HG03095 (cell line): Measurements from ENCODE around the gene HDAC9.

ENCODE experiments used
- ATAC-seq: cut with Tn5 transposase; IDR thresholded peaks from one replicate; pipeline ENCODE4 v1.9.1; 2021; ENCODE audit warnings: moderate library complexity; ENCODE audit not compliant: unreplicated experiment

The HDAC9 gene

DNA sequence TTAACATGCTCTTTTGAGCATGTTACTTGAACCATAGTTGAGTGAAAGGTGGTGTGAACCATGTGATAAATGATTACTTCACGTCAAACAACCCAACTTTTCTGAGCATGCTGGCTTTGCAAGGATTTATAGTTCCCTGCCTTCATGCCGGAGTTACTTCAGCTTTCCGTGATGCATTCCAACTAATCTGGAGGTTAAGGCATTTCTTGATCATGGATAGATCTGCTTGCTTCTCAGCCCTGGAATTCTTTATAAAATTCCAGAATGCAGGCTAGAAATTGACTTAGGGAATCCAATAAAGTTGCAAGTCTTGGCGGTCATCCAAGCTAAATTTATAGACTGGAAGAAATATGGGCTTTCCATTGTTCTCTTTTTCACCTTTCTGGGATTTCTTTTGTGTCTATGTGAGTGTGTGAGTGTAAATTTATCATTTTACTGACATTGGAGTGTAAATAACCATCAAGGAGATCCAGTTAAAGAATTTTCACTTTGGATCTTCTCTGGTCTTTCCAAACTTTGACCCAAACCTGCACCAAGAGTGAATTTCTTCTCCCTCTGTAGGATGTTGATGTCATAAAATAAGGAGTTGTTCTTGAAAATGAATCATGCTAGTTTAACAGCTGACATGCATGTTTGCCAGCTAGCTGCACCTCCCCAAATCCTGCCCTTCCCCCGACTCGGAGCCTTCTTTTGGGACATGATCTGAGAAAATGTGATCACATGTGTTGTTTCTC lies 332.9 kb downstream of the HDAC9 start:
- no peak for ATAC-seq

DNA sequence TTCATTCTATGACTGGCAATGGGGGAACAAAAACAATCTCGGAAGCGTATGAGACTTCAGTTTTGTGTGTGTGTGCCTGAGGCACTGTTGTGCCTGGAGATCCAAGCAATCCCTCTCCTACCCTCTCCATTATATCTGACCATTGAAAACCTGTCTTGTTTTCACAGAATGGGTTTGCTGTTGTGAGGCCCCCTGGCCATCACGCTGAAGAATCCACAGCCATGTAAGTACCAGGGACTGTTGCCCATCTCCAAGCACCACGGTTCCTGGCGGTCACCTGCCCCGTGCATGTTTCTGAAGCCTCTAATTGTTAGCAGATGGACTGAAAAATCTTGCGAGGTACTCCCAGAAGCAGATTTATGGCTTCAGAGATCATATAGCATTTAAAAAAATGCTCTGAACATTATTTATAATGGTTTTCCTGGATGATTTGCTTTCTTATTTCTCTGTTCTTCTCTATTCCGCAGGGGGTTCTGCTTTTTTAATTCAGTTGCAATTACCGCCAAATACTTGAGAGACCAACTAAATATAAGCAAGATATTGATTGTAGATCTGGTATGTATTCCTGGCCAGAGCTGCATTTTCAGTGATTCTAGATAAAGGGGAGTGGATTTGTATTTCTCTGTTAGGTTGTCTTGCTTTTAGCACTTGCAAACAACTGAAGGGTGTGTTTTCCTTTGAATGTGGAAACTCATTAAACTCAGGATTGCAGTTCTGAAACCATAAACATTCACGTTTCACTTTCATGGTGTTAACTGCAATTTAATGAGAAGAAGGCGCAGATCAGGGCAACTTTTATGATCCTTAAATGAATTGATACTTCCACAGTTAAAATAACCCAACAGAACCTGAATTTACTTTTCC lies 333.7 kb downstream of the HDAC9 start:
- no peak for ATAC-seq

DNA sequence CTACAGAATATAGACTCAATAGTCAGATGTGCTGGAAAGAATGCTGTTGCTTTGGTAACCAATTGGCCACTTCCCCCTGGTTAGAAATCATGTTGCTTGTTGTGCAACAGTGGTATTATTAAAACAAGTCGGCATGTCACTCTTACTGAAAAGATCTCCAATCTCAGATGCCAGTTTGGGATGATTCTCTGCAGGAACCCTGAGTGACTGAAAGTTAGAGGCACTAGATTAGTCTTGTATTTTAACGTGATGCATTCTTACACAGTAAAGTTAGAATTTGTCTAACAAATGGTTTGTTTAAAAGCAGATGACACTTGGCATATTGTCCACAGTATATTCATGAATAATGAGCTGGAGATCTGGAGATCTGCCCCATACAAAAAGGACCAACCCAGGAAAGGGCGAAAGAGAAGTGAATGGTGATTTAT lies 334.3 kb downstream of the HDAC9 start:
- ATAC-seq, result no peak

DNA sequence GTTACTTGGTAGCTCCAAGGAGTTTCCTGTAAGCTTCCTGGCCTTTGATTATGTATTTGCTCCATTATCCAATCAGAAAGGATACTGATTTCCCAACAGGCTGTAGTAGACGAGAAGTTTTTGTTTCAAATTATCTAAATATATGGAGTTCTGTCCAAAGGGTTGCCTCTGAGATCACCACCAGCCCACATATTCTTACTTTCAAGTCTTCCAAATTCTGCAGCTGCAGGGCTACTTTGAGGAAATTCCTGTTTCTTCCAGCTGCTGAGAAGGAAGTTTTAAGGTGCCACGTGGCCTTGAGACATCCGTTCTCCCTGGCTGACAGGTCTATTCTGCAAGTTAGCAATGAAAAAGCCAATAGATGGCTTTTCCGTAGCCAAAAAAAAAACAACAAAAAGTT lies 335.9 kb downstream of the HDAC9 start:
- no peak for ATAC-seq

DNA sequence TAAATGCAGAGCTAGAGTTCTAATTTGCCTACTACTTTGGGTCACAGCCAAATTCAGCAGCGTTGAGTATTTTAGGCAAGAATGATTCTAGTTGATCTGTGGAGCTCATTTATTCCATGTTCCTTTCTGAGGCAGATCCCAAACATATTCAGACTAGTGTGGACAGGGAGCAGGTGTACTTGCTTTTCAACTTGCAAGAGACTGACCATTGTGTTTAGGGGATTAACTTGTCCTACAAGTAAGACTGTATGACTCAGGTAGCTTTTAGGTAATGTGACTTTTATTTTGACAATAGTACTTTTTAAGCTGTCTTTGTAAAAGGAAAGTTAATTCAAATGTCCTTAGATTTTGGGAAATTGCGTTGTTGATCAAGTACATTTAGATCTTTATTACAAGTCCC lies 336.4 kb downstream of the HDAC9 start:
- no peak for ATAC-seq

- no peak for ATAC-seq
Observed at GRCh38 chr7:18834577-18834976, 339.0 kb downstream of the HDAC9 start.

DNA sequence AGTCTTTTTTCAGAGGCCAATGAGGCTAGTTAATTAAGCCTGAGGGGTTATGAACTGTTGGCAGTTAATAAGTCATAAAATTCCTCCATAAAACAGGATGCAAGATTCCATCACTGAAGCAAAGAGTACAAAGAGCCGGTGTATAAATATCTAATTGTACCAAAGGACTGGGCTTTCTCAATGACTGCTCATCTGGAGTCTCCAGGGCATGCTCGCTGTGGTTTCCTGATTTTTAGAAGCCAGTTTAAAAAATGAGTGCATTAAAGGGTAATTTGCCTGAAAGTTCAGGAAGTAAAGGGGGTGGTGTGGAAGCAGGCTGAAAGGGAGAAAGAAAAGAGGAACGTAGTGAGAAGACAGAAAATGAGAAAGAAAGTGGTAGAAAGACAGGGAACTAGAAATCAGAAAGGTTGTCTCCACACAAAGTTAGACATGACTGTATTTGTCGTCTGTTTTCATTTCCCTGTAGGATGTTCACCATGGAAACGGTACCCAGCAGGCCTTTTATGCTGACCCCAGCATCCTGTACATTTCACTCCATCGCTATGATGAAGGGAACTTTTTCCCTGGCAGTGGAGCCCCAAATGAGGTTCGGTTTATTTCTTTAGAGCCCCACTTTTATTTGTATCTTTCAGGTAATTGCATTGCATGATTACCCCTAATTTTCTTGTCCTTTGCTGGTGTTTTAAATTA lies 339.6 kb downstream of the HDAC9 start:
- no peak for ATAC-seq

GRCh38 chr7:18843979-18844378 lies 348.4 kb downstream of the HDAC9 start:
- no peak for ATAC-seq

DNA sequence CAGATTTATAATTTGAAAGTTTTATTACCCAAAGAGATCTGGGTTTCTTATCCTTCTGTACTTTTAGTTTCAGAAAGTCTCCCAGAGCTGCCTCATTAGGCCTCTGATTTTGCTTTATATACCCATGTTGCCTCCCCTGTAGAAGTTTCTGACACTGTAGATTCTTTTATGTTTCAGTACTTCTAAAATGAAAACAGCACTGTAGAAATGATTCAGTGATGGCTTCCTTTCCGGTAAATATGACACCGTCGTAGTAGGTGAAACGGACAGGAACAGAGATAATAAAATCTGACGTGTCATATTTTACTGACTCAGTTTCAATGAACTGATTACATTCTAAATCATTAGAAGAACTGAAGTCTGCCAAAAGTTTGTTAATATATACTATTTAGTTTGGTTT lies 349.2 kb downstream of the HDAC9 start:
- no peak for ATAC-seq

DNA sequence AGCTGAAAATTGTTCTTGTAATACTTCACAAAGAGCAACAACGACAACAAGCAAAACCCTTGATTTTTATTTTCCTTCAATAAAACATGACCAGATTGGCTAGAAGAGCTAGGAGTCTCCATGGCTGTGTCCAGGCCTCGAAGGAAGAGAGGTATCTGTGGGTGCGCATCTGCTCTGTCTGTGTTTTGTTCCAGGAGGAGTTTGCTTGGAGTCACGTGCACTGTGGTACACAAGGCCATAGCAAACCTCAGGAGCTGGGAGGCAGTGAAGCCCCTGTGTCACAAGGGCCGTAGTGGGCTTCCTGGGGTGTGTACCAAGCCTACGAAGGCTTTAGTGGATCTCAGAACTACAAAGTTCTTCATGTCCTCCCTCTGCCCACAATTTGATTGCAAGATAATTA lies 350.2 kb downstream of the HDAC9 start:
- no peak for ATAC-seq

DNA sequence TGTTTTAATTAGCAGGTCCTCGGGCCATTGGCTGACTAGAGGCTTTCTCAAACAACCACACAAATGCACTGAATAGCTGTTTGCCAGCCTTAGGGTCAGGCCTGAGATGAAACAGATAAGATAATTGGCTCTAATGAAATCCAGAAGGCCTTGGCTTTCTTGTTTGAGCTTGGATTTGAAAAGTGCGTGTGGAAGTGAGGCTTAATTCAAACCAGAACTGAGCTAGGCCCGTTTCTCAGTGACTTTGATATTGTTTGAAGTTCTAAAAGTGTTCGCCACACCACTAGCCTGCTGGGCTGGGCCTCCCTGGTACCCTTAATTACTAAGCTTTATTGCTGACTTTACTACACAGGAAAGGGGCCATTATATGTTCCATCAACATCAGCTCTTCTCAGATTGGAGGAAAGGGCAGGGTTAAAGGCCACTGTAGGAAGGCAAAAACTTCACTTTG lies 351.2 kb downstream of the HDAC9 start:
- ATAC-seq, result no peak

DNA sequence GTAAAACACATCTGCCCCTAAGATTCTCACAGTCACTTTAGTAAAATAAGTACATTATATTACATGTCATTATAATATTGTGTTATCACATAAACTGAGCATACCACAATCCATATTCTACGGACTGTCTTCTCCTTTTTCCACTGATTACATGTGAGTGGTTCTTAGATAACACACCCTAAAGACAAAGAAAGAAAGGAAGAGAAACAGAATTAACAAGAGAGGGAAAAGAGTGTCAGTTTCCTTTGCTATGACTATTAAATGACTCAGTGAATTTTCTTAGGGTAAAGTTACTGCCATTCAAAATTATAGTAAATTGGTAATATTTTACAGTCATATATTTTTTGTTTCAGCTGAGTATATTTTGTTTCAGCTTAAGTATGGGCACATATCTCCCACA lies 353.6 kb downstream of the HDAC9 start:
- no peak for ATAC-seq

DNA sequence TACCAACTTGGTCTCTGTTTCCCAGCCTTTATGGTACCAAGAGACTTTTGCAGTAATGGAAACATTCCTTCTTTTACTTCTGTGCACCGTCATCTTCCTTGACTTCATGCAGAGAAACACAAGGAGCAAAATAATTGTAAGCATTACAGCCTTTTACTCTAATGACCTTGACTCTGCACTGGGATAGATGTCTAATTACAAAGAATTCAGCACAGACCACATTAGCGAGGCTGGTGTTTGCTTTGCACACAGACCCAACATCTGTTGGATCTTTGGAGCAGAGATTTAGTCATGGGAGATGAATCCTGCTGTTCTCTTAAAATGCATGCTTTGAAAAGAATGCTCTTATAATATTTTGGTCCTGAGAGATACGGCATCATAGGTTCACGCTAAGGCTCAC lies 360.2 kb downstream of the HDAC9 start:
- no peak for ATAC-seq

- no peak for ATAC-seq
Observed at GRCh38 chr7:18858232-18858631, 362.7 kb downstream of the HDAC9 start.

DNA sequence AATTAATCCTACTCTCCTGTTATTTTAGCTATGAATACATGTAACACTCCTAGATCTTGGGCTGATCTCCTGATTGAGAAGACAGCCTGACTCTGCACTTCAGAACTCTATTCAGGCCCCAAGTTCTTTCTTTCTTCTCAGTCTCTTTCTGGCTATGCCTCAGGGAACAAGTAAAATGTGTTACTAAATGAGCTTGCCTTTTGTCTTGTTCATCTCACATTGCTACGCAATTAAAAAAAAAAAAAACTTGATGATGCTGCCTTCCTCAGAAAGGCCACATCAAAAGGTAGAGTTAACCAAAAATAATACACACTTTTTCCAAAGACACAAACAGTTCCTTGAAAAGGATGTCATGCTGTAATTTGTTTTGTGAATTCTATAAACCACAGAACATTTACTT lies 363.8 kb downstream of the HDAC9 start:
- ATAC-seq, result no peak

DNA sequence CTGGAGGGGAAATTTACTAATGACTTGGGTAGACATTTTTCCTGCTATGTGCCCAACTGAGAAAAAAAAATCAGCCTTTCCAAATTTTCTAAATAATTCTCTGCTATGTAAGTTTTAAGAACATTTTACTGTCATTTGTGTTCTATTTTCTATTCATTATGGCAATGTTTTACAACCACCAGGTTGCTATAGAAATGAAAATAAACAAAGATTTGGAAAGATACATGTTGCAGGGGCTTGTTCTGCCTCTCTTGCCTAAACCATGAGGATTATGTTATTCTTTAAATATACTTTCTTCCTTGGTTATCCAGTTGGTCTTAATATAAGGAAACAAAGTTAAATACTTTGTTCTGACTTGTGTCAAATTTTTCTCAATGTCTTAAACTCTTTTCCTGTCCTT lies 364.7 kb downstream of the HDAC9 start:
- no peak for ATAC-seq

DNA sequence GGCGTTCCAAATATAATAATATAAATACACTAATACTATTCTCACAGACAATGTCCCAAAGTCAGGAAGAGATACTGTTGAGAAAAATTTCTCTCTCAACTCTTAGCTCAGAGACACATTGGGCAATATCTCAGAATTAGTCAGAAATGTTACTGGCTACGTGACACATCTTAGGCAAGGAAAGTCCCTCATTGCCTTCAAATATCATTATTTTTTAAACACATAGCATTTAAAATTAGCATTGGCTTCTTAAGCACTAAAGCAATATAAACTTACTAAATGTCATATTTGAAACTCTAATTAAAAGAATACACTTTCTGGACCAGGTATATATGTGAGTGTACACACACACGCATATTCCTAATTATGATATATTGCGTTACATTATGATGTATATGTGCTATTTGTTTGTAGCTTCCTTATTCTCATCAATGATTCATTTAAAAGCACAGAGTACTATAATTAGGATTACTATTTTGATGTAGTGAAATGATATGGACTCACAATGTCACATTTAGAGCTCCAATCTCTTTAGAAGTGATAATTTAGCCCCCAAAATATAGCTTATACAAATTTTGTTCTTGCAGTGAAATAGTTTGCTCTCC lies 366.1 kb downstream of the HDAC9 start:
- ATAC-seq, result peak; percentile 80

DNA sequence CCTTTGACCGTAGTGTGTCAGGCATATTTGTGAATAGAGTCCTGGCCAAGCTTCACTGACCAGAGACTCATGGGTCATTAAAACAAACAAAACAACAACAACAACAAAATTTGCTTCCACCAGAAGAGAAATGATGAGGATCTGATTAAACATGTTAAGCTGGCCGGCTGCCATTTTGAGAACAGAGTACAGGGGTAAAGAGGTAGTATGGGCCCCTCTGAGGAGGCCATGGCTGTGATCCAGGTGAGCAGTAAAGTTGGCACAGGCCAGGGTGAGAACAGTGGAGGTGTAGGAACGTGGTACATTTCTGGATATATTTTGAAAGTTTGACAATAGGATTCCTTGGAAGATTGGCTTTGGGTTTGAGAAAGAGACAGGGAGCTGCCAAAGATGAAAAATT lies 369.4 kb downstream of the HDAC9 start:
- no peak for ATAC-seq

DNA sequence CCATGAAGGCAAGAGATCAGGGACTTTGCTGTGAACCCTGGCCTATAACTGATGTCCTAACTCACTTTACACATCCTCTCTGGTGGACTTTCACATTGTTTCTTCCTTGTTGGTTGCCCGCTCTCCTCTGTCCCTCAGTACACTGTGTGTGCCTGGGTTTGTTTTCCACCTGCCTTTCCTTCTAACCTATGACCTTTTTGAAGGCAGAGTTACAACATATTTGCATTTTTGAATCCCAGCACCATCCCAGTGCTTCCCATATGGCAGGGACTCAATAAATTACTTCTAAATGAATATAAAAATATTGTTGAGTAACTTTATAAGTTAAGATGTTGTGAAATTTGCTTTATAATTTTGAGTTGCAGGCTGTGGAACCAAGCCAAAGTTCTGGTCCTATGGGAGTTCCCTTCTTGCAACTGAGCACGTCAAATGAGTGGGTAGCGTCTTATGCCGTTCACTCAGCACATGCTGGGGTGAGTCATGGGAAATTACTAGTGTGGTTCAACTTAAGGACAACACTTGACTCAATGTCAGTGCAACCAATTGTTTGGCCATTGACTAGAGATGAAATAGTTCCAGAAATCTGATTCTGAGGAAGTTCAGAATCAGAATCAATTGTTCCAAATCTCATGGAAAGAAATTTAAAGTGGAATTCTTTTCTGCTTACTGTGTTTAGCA lies 370.9 kb downstream of the HDAC9 start:
- ATAC-seq, result peak; percentile 92

DNA sequence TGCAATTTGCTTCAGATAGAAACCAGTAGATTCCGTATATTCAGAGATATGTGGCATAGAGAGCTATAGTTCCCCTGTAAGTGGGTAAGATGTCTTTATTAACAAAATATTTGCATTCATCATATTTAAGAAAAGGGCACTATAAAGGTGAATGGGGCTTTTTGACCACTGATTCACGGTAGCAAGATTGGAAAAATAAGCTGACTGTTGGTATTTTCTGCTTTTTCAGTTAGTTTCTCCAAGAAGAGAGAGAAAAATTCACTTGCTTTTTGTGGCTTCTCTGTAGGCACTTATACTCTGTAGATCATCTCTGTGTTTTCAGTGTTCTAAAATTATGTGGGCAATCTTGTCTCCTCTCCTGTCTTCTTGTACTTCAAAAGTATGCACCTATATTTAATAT lies 376.8 kb downstream of the HDAC9 start:
- ATAC-seq, result no peak
